Mucosa of descending colon (tissue), 3 donors: ENCODE measurements around the gene GPS1. TPM values are rescaled to one million over a fixed set of nuclear protein-coding genes. Genes with fewer than 3 reads are reported as not detected.
A peak's percentile ranks its signal among the peaks of the same experiment; 100 is the strongest.

Experiments
- ATAC-seq: fragments of 200-7000 bp; cut with Tn5 transposase; one replicate; pipeline ENCODE4 v1.9.1; 2020; ENCODE audit warnings: mild to moderate bottlenecking, moderate library complexity
- DNase-seq, 3 donors: peaks; one replicate each; pipeline ENCODE4 v3.0.0-alpha.2; 2020
- H3K36me3 ChIP-seq: fragments of 200-600 bp; one replicate; pipeline ENCODE4 v1.8.0; 2021; ENCODE audit warnings: low read depth, mild to moderate bottlenecking
- H3K4me1 ChIP-seq: fragments of 200-600 bp; one replicate; pipeline ENCODE4 v1.8.0; 2021; ENCODE audit warnings: low read depth, mild to moderate bottlenecking
- H3K4me3 ChIP-seq: fragments of 200-600 bp; one replicate; pipeline ENCODE4 v1.8.0; 2021; ENCODE audit warnings: mild to moderate bottlenecking
- H3K9me3 ChIP-seq: fragments of 200-600 bp; one replicate; pipeline ENCODE4 v1.8.0; 2021; ENCODE audit warnings: mild to moderate bottlenecking
- CTCF ChIP-seq: fragments of 200-600 bp; IDR thresholded peaks from one replicate; pipeline ENCODE4 v1.8.0; 2022; ENCODE audit warnings: antibody characterized with exemption, mild to moderate bottlenecking
- intact Hi-C, 2 donors: fragments of 100-400 bp; cut with DNase I in 1 of 2; cut with micrococcal nuclease in 1 of 2; formaldehyde crosslinking; loops; one replicate each; pipeline versions ENCODE4 v1.11.0 to v1.11.1; 2022; cut with DNase I, micrococcal nuclease
- total RNA-seq, 3 donors: library from RNA; stranded (reverse); fragmentation: NEBNext Ultra II Directional in 2 of 3; extraction: Animal tissue kit (Norgen Biotek cat#: 25700) in 2 of 3; gene quantifications; one replicate each; pipeline versions ENCODE4 v1.2.1 to v1.2.4, GENCODE V29; 2021 to 2023
- donor health status: DM: no; HTN: no; CAD: no; lungs with moderate emphysema.
- donor health status: DM: no; HTN: no; CAD: no.
- donor health status: DM: no; HTN: yes; CAD: no.

GPS1 gene
- total RNA-seq, 3 donors from 2014 or later = 73.6 to 81.6 (median 80.4) TPM

- no peaks in the 10 kb centered on the region for H3K9me3 ChIP-seq
- TF ChIP-seq CTCF = no peak
- no peak for ATAC-seq
- intact Hi-C loops = loop anchor here (5.0 to 10.0 kb wide), 2 partner anchors 118 to 120 kb away; no protein-coding TSS in a partner anchor
- no peaks in the 10 kb centered on the region for H3K36me3 ChIP-seq
- H3K4me3 ChIP-seq = no peak overlapping the region
- peaks cover 22% of the 10 kb centered on the region for H3K4me1 ChIP-seq
- DNase-seq = no peak
These were observed 17.2 kb upstream of the GPS1 start for GRCh38 chr17:82034371-82035011.

- H3K9me3 ChIP-seq = no peaks in the 10 kb centered on the region
- no peak for ATAC-seq
- no peak overlapping the region for H3K4me3 ChIP-seq
- intact Hi-C loops = loop anchor here in 1 of 2 donors (10.0 kb wide), 1 partner anchor 119 kb away; no protein-coding TSS in a partner anchor
- H3K4me1 ChIP-seq = peaks cover 15% of the 10 kb centered on the region
- TF ChIP-seq CTCF = no peak
- no peaks in the 10 kb centered on the region for H3K36me3 ChIP-seq
- no peak for DNase-seq
These were observed 16.2 kb upstream of the GPS1 start for GRCh38 chr17:82035488-82035887.

GRCh38 chr17:82035956-82036633, 15.6 kb upstream of the GPS1 start:
- TF ChIP-seq CTCF = no peak
- no peak overlapping the region for H3K4me3 ChIP-seq
- intact Hi-C loops = loop anchor here in 1 of 2 donors (10.0 kb wide), 1 partner anchor 119 kb away; no protein-coding TSS in a partner anchor
- no peak for DNase-seq
- H3K4me1 ChIP-seq = peaks cover 14% of the 10 kb centered on the region
- no peak for ATAC-seq
- no peaks in the 10 kb centered on the region for H3K9me3 ChIP-seq
- H3K36me3 ChIP-seq = no peaks in the 10 kb centered on the region

GRCh38 chr17:82036634-82037091, 15.0 kb upstream of the GPS1 start:
- intact Hi-C loops = loop anchor here in 1 of 2 donors (10.0 kb wide), 1 partner anchor 118 kb away; no protein-coding TSS in a partner anchor
- Histone ChIP-seq H3K4me1 (peaks cover 14% of the 10 kb centered on the region), H3K36me3 (no peaks in the 10 kb centered on the region), H3K4me3 (peak overlapping the region; percentile 35), H3K9me3 (no peaks in the 10 kb centered on the region)
- no peak for TF ChIP-seq CTCF
- DNase-seq (peak in 1 of 3 donors; percentile 55), ATAC-seq (peak; percentile 0)

GRCh38 chr17:82037092-82037888, 14.4 kb upstream of the GPS1 start, which contains the start of gene DCXR:
DCXR (minus strand) TSS chr17:82037697; CDS start chr17:82037682, 15 bp downstream.
- intact Hi-C loops = loop anchor here in 1 of 2 donors (10.0 kb wide), 1 partner anchor 118 kb away; no protein-coding TSS in a partner anchor

More at GRCh38 chr17:82037092-82037888, 14.4 kb upstream of the GPS1 start, which contains the start of gene DCXR:
- H3K4me3 ChIP-seq = peak within 1 kb of the TSS; percentile 35
- DNase-seq (peak; percentile 98 to 99 (median 98)), ATAC-seq (peak; percentile 97)
- peaks cover 10% of the 10 kb centered on the region for H3K4me1 ChIP-seq
- H3K36me3 ChIP-seq = no peaks in the 10 kb centered on the region
- no peaks in the 10 kb centered on the region for H3K9me3 ChIP-seq
- TF ChIP-seq CTCF = peak; percentile 94
